Endothelial cell of umbilical vein (primary cell): ENCODE results near the gene BCL2A1.

Source experiments
- EZH2 ChIP-seq: IDR thresholded peaks from 2 replicates; pipeline ENCODE4 v1.6.1; 2012; ENCODE audit warnings: borderline replicate concordance, low read depth, mild to moderate bottlenecking, moderate library complexity, low read length, inconsistent platforms; ENCODE audit not compliant: severe bottlenecking
- MYC ChIP-seq: IDR thresholded peaks from one replicate; pipeline ENCODE4 v1.6.1; 2011; ENCODE audit warnings: mild to moderate bottlenecking, low read depth, low read length
- POLR2A ChIP-seq: IDR thresholded peaks from 2 replicates; pipeline ENCODE4 v1.6.1; 2012; ENCODE audit warnings: low read depth, mild to moderate bottlenecking, control low read depth, low read length

- no peak for TF ChIP-seq EZH2
- TF ChIP-seq POLR2A: no peak
- TF ChIP-seq MYC: no peak
These were observed 1.9 kb upstream of the BCL2A1 start for GRCh38 chr15:79972863-79973262.
